ENCODE results near the gene UBA6.
A peak's percentile ranks its signal among the peaks of the same experiment; 100 is the strongest.
"Not testable (repeated sequence)": the region's sequence is repeated elsewhere in the genome, so short reads cannot be mapped to it uniquely, and the experiment has no call there.

UBA6 gene

DNA sequence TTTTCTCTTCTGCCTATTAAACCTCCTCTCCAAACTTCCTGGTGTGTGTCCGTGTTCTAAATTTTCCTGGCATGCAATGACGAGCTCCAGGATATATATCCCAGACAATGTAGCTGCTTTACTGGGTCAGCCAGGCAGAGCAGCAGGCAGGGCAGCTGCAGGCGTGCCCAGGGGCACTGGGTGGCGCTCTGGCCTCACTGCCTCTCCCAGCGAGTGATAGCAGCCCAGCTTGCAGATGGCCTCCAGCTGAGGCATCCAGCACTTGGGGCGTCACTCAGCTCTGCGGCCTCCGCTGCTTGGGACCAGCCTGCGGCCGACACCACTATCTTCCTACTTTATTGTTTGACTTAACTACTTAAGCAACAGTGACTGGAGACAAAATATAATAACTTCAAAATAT is 23.0 kb upstream of the UBA6 start:
- TF ChIP-seq JUND (IDR thresholded peaks at IDR 0.05; ENCODE audit: low read depth): no peak
- in situ Hi-C loops (cut with HindIII; ENCODE audit: low pct_unique_long_range_greater_than_20kb, low sequenced_read_pairs): no loop called here
- DNase-seq (ENCODE audit: low read depth in 1 of 2, low spot score in 1 of 2): no peak

DNA sequence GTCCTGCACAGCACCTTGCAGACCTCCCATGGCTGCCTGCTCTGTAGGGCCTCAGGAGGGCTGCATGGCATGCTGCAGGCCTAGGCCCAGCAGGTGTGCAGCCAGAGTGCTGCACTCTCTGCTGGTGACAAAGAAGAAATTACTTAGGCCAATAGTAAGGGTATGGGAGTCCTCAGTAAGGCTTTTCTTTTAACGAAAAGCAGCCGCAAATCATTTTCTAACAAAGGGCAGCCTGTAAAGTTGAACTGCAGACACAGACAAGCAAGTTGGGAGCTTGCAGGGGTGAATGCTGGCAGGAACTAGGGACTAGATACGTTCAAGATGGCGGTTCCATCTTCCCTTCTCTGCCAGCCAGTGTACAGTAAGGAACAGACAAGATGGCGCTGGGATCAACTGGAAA is 22.4 kb upstream of the UBA6 start:
- in situ Hi-C loops (cut with HindIII; ENCODE audit: low pct_unique_long_range_greater_than_20kb, low sequenced_read_pairs): no loop called here
- no peak for TF ChIP-seq JUND (IDR thresholded peaks at IDR 0.05; ENCODE audit: low read depth)
- no peak for DNase-seq (ENCODE audit: low read depth in 1 of 2, low spot score in 1 of 2)

- in situ Hi-C loops (cut with HindIII; ENCODE audit: low pct_unique_long_range_greater_than_20kb, low sequenced_read_pairs): no loop called here
- TF ChIP-seq JUND (IDR thresholded peaks at IDR 0.05; ENCODE audit: low read depth): no peak
- DNase-seq (ENCODE audit: low read depth in 1 of 2, low spot score in 1 of 2): no peak
These were observed 21.0 kb upstream of the UBA6 start for GRCh38 chr4:67721770-67722597.

GRCh38 chr4:67721315-67721769 is 20.4 kb upstream of the UBA6 start:
- no peak for TF ChIP-seq JUND (IDR thresholded peaks at IDR 0.05; ENCODE audit: low read depth)
- no peak for DNase-seq (ENCODE audit: low read depth in 1 of 2, low spot score in 1 of 2)
- in situ Hi-C loops (cut with HindIII; ENCODE audit: low pct_unique_long_range_greater_than_20kb, low sequenced_read_pairs): no loop called here

- in situ Hi-C loops (cut with HindIII; ENCODE audit: low pct_unique_long_range_greater_than_20kb, low sequenced_read_pairs): no loop called here
These were observed 19.1 kb upstream of the UBA6 start for GRCh38 chr4:67719953-67720617.

DNA sequence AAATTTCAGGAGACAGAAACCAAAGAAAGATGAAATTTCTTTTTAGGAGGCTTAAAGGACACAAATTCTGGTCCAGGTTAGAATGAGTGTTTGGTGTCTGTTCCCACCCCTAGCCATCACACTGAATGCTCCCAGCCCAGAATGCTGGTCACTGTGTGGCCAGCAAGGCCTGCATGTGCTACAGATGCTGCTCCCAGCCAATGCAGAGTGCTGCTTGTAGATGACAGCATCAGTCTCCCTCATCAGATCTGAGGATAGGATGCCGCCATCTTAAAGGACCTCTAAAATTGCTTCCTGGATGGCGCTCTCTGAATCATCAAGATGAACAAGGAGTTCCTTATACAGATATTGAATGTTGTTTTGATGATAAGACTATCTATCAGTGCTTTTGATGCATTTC is 17.9 kb upstream of the UBA6 start:
- DNase-seq (ENCODE audit: low read depth in 1 of 2, low spot score in 1 of 2): no peak
- in situ Hi-C loops (cut with HindIII; ENCODE audit: low pct_unique_long_range_greater_than_20kb, low sequenced_read_pairs): no loop called here
- no peak for TF ChIP-seq JUND (IDR thresholded peaks at IDR 0.05; ENCODE audit: low read depth)

More at GRCh38 chr4:67719953-67720617, 19.1 kb upstream of the UBA6 start:
- no peak for DNase-seq (ENCODE audit: low read depth in 1 of 2, low spot score in 1 of 2)
- TF ChIP-seq JUND (IDR thresholded peaks at IDR 0.05; ENCODE audit: low read depth): no peak

GRCh38 chr4:67717586-67717985 is 16.6 kb upstream of the UBA6 start:
- no peak for DNase-seq (ENCODE audit: low read depth in 1 of 2, low spot score in 1 of 2)
- in situ Hi-C loops (cut with HindIII; ENCODE audit: low pct_unique_long_range_greater_than_20kb, low sequenced_read_pairs): no loop called here
- no peak for TF ChIP-seq JUND (IDR thresholded peaks at IDR 0.05; ENCODE audit: low read depth)

DNA sequence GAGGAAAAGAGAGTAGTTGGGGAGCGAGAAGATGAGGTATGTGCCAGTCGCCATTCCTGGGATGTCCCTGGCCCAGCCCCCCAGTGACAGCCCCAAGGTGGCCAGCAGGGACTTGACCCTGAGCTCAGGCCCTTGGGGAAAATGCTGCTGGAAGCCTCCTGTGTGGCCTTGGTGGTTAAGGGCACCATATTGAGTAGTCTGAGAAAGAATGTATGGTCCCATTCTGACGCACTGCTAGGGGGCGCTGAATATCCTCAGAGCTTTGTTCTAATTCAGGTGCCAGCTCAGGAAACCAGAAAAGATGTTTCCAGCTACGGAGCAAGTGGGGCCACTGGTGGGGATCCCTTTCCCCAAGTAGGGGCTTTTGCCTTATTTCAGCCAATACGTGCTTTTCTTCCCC is 14.0 kb upstream of the UBA6 start:
- in situ Hi-C loops (cut with HindIII; ENCODE audit: low pct_unique_long_range_greater_than_20kb, low sequenced_read_pairs): no loop called here
- no peak for TF ChIP-seq JUND (IDR thresholded peaks at IDR 0.05; ENCODE audit: low read depth)
- DNase-seq (ENCODE audit: low read depth in 1 of 2, low spot score in 1 of 2): no peak

- DNase-seq (ENCODE audit: low read depth in 1 of 2, low spot score in 1 of 2): no peak
- in situ Hi-C loops (cut with HindIII; ENCODE audit: low pct_unique_long_range_greater_than_20kb, low sequenced_read_pairs): no loop called here
- no peak for TF ChIP-seq JUND (IDR thresholded peaks at IDR 0.05; ENCODE audit: low read depth)
These were observed 13.3 kb upstream of the UBA6 start for GRCh38 chr4:67714248-67714583.

- in situ Hi-C loops (cut with HindIII; ENCODE audit: low pct_unique_long_range_greater_than_20kb, low sequenced_read_pairs): no loop called here
- peak in 1 of 2 experiments; percentile 37 for DNase-seq (ENCODE audit: low read depth in 1 of 2, low spot score in 1 of 2)
- no peak for TF ChIP-seq JUND (IDR thresholded peaks at IDR 0.05; ENCODE audit: low read depth)
These were observed 12.7 kb upstream of the UBA6 start for GRCh38 chr4:67713529-67714247.

GRCh38 chr4:67712650-67713528 is 11.9 kb upstream of the UBA6 start:
- TF ChIP-seq JUND (IDR thresholded peaks at IDR 0.05; ENCODE audit: low read depth): no peak
- in situ Hi-C loops (cut with HindIII; ENCODE audit: low pct_unique_long_range_greater_than_20kb, low sequenced_read_pairs): no loop called here

GRCh38 chr4:67712000-67712625 is 11.2 kb upstream of the UBA6 start:
- DNase-seq (ENCODE audit: low read depth in 1 of 2, low spot score in 1 of 2): peak in 1 of 2 experiments; percentile 66
- no peak for TF ChIP-seq JUND (IDR thresholded peaks at IDR 0.05; ENCODE audit: low read depth)
- in situ Hi-C loops (cut with HindIII; ENCODE audit: low pct_unique_long_range_greater_than_20kb, low sequenced_read_pairs): no loop called here

More at GRCh38 chr4:67712650-67713528, 11.9 kb upstream of the UBA6 start:
- no peak for DNase-seq (ENCODE audit: low read depth in 1 of 2, low spot score in 1 of 2)

GRCh38 chr4:67706682-67707081 is 5.7 kb upstream of the UBA6 start:
- in situ Hi-C loops (cut with HindIII; ENCODE audit: low pct_unique_long_range_greater_than_20kb, low sequenced_read_pairs): not testable (repeated sequence)

More at GRCh38 chr4:67706682-67707081, 5.7 kb upstream of the UBA6 start:
- DNase-seq (ENCODE audit: low read depth in 1 of 2, low spot score in 1 of 2): not testable (repeated sequence)
